Stimulated activated CD4-positive, alpha-beta T cell treated with anti-CD3 and anti-CD28 coated beads, Interleukin-2, amount 100 ng/mL, for 4 hours (primary cell): Measurements from ENCODE around the gene SLC30A4.
A peak's percentile ranks its signal among the peaks of the same experiment; 100 is the strongest.
"Not testable (repeated sequence)": the region's sequence is repeated elsewhere in the genome, so short reads cannot be mapped to it uniquely, and the experiment has no call there.

Experiments
- DNase-seq: peaks from one replicate; pipeline ENCODE4 v3.0.0-alpha.2; 2020; ENCODE audit warnings: low read depth

Gene SLC30A4

DNA sequence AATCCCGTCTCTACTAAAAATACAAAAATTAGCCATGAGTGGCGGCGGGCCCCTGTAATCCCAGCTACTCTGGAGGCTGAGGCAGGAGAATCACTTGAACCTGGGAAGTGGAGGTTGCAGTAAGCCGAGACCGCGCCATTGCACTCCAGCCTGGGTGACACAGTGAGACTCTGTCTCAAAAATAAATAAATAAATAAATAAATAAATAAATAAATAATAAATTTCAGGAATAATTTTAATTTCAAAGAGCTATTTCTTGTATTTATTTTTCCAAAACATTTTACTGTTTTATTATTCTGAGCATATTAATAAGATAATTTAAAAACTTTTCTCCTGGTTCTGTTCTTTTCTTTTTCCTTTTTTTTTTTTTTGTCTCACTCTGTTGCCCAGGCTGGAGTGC, 15.4 kb downstream of the SLC30A4 start:
- DNase-seq = not testable (repeated sequence)

DNA sequence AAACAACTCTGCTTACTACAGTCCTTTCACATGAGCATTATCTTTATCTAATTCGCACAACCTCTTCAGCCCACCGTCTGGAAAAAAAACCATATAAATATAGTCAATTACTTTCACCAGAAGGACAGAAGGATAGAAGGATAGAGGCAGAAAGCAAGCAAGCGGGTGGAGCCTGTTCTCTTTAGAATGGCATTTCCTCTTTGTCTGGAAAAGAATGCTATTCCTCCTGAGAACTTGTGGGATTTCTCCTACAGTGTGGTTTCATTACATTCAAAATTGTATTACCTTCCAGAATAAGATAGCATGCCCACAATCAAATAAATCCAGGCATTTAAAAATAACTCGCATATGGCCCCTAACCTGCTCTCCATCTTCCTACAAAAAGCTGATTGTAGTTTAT, 23.1 kb downstream of the SLC30A4 start:
- no peak for DNase-seq

- DNase-seq = no peak
Observed at GRCh38 chr15:45498701-45499100, 23.9 kb downstream of the SLC30A4 start.

DNA sequence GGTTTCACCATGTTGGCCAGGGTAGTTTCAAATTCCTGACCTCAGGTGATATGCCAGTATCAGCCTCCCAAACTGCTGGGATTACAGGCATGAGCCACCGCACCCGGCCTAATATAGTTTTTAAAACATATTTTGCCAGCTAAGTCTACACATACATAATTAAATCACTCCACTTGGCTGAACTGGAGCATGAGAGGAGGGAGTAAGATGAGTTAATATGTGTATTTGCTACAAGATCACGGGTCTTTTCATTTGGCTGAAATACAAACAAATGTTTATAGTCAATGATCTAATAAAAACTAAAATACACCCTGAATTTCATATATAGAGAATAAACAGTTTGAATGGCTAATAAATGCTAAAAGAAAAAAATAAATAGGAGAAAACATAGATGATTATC, 25.3 kb downstream of the SLC30A4 start:
- DNase-seq = no peak

DNA sequence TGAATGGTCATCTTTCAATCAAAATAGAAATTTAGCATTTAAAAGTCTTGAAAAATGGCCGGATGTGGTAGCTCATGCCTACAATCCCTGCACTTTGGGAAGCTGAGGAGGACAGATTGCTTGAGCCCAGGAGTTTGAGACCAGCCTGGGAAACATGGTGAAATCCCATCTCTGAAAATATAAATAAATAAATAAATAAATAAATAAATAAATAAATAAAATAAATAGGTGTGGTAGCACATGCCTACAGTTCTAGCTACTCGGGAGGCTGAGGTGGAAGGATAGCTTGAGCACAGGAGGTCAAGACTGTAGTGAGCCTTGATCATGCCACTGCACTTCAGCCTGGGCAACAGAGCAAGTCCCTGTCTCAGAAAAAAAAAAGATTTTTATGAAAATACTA, 25.9 kb downstream of the SLC30A4 start:
- DNase-seq = no peak

DNA sequence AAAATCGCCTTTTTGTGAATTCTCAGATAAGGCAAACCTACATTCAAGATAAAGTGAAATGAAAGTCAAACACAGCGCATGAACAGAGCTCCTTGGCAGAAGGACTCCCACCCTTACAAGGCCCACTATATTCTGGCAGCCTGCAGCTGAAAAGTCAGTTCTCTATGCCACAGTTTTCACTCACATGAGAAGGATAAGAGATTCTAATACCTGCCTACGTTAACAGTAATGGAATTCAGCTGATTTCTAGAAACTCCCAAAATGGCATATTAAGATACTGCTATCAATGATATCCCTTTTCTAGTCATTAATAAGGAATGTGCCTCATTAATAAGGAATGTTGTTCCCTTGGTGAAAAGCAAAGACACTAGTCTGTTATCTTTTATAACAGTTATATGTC, 27.0 kb downstream of the SLC30A4 start:
- no peak for DNase-seq

- no peak for DNase-seq
Observed at GRCh38 chr15:45489690-45490238, 32.8 kb downstream of the SLC30A4 start.

- no peak for DNase-seq
Observed at GRCh38 chr15:45486317-45486716, 36.2 kb downstream of the SLC30A4 start.

- no peak for DNase-seq
Observed at GRCh38 chr15:45481135-45481534, 41.4 kb downstream of the SLC30A4 start.

DNA sequence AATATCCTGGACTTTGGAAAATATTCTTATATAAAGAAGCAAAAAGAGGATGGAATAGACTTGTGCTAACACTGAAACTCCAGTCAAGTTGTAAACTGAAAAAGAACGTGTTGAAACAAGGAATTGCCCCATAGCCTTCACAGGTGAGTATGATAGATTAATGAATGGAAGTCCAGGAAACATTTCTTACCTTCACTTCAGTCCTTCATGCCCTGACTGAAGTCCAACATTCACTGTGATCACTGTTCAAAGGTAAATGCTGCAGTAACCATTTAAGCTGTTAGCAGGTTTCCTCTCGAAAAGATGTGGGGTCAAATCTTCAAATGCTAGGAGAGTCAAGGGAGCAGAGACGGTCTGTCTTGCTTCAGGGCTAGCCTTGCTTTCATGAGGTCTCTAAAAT, 46.1 kb downstream of the SLC30A4 start:
- no peak for DNase-seq

DNA sequence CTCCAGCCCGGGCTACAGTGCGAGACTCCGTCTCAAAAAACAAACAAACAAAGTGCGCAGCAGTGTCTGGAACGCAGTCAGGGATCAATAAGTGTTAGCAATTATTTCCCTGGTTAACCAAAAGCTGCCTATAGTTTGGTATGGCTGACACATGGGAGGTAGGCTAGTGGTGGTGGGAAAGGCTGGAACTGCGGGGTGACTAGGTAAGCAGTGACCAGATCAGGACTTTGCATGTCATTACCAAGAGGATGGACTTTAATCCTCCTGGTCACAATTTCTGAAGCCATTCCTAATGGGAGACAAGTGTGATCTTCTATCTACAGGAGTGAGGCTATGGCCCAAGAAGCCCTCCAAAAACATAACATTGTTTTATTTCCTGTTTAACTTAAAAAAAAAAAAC, 47.8 kb downstream of the SLC30A4 start:
- DNase-seq = no peak

DNA sequence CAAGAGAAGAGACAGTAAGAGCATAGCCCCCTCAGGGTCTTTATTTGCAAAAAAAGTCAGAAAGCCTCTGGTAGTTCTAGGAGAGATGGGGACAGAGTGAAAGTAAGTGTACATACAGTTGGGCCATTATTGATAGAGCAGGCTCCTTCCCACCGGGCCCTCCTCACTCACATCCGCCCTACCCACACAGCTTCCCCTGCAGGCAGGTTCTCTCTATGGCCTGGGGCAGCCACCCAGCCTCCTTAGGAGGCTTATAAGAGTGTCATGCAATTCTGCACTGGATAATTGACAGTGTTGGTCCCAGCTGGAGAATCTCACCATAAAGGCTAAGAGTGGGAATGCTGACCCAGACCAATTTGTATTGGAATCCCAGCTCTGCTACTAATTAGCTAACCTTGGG, 49.5 kb downstream of the SLC30A4 start:
- no peak for DNase-seq

GRCh38 chr15:45471151-45471550, 51.4 kb downstream of the SLC30A4 start:
- DNase-seq = no peak

DNA sequence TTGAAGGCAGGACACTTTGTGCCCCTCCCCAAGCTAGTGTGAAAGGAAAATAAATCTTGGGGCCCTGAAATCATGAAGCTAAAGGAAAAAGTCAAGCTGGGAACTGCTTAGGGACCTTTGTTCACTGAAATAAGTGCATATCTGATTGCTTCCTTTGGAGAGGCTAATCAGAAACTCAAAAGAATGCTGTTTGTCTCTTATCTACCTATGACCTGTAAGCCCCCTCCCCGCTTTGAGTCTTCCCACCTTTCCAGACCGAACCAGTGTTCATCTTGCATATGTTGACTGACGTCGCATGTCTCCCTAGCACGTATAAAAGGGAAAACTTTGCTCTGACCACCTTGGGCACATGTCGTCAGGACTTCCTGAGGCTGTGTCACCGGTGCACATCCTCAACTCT, 53.1 kb downstream of the SLC30A4 start:
- no peak for DNase-seq

- no peak for DNase-seq
Observed at GRCh38 chr15:45469027-45469426, 53.5 kb downstream of the SLC30A4 start.

DNA sequence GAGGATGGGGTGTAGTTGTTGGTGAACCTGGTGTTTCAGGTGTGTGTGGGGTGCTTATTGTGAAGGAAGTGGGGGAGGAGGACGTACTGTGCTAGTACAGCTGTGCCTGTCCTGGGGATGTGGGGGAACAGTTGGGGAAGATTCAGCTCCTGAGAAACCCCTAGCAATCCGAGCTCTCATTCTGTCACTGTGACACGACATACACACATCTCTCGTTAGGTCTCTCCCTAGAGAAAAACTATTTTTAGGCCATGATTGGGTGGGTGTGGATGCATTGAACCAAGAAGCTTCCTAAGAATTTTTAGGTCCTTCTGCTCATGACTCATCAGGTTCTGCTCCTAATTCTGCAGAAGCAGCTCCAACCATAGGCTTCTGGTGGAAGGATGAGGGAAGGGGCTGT, 54.3 kb downstream of the SLC30A4 start:
- DNase-seq = no peak

- peak; percentile 64 for DNase-seq
Observed at GRCh38 chr15:45458746-45459403, 63.7 kb downstream of the SLC30A4 start.

- peak; percentile 75 for DNase-seq
Observed at GRCh38 chr15:45457641-45458539, 64.7 kb downstream of the SLC30A4 start.

DNA sequence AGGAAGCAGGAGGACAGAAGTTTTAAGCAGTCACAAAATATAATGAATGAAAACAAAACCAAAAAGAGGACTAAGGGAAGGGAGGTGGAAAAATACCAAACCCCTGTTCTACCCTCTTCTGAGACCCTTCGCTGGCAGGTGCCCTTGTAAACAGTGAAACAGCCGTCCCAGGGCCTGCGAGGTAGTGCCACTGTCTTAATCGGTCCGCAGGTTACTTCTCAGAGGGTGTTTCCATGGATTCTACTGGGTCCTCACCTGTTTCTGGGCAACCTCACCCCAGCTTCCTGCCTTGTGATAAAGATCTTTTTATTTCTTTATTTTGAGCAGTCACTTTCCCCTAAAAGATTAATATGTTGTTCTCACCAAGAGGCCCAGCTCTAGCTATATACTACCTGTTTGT, 65.3 kb downstream of the SLC30A4 start:
- no peak for DNase-seq

GRCh38 chr15:45456212-45457106, 66.1 kb downstream of the SLC30A4 start:
- peak; percentile 46 for DNase-seq

- DNase-seq = peak; percentile 56
Observed at GRCh38 chr15:45454814-45455213, 67.7 kb downstream of the SLC30A4 start.

- DNase-seq = no peak
Observed at GRCh38 chr15:45451265-45451664, 71.3 kb downstream of the SLC30A4 start.
